Fibroblast of villous mesenchyme (primary cell): Measurements from ENCODE around the gene MTA3. TPM values are rescaled to one million over a fixed set of nuclear protein-coding genes. Genes with fewer than 3 reads are reported as not detected.

Experiments
- DNase-seq: peaks from one replicate; pipeline ENCODE4 v3.0.0-alpha.2; 2010; ENCODE audit warnings: low read depth
- H3K4me3 ChIP-seq: 2 replicates; pipeline ENCODE4 v1.5.1; 2011; ENCODE audit warnings: low read depth, mild to moderate bottlenecking, low read length
- CTCF ChIP-seq: IDR thresholded peaks from 2 replicates; pipeline ENCODE4 v1.5.1; 2012; ENCODE audit warnings: low read depth, mild to moderate bottlenecking, low read length; ENCODE audit not compliant: insufficient read depth
- total RNA-seq: library from RNA; depleted of rRNA; stranded (reverse); fragments of >200 nt; gene quantifications from 2 replicates; pipeline ENCODE4 v1.2.3, GENCODE V29; 2012

Gene MTA3
- 25.8 and 32.0 TPM in 2 replicates for total RNA-seq

DNA sequence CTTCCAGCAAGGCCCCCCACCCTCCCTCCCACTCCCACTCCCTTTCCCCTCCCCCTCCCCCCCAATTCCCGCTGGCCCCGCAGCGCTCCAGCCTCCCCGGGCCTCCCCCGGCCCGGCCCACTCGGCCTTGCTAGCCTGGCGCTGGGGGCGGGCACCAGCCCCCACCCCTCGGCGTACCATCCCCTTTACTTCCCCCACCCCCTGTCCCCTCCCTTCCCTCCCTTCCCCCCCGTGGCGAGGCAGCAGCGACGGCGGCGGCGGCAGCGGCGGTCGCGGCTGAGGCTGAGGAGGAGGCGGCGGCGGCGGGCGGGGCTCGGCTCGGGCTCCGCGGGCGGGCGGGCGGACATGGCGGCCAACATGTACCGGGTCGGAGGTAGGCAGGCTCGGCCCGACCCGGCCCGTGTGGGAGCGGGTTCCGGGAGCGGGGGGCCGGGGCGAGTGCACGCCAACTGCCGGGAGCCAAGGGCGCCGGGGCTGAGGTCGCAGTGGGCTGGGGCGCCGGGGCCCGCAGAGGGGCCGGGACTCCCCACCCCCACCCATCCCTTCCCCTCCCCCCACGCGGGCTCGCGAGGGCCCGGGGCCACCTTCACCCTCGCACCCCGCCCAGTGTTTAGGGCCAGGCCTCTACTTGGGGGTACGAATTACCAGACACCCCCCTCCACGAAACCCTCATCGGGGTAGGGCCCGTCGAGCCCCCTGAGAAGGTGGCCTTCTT lies at the start of gene MTA3:
TSS of gene MTA3 (plus strand) at position 232 of the 715 bp plus-strand sequence. CDS start at position 346, 114 bp downstream.
- peak; percentile 20 for DNase-seq

GRCh38 chr2:42519624-42520023 lies 48.8 kb upstream of the MTA3 start:
- TF ChIP-seq CTCF = no peak
- no peak for DNase-seq
- H3K4me3 ChIP-seq = no peak overlapping the region

More for the DNA sequence above, at the start of gene MTA3:
- peak within 1 kb of the TSS; percentile 78 for H3K4me3 ChIP-seq
- no peak for TF ChIP-seq CTCF

DNA sequence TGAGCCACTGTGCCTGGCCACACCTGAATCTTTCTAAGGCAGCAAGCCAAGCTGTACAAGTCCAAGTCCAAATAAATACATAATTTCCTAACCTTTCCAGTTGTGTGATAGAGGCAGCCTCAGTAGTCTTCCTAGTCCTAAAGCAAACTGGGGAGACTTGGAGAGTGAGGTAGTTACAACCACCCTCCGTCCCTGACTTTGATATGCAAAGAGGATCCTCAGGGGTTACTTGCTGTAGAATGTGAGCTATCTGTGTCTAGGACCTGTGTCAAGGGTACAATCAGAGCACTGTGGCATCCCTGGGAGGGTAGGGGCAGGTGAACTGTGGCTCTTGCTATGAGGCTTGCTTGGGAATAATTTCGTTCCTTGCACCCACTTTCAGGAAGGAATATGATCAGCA lies 46.4 kb upstream of the MTA3 start:
- DNase-seq = no peak
- TF ChIP-seq CTCF = no peak

DNA sequence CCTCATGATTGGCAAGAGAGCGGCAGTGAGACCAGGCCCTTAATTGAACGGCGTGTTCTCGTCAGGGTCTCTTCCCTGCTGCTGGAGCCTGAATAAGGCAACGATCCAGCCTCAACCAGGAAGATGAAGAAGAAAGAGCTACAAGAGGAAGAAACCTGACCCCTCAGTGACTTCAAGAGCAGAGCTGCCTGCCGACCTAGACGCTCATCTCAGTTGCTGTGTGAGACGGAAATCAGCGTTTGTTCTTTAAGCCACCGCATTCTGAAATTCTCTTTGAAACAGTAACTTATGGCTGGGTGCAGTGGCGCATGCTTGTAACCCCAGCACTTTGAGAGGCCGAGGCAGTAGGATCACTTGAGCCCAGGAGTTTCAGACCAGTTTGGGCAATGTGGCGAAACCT lies 45.1 kb upstream of the MTA3 start:
- H3K4me3 ChIP-seq = no peak overlapping the region
- no peak for DNase-seq
- no peak for TF ChIP-seq CTCF

More for the DNA sequence above, 46.4 kb upstream of the MTA3 start:
- no peak overlapping the region for H3K4me3 ChIP-seq

- no peak overlapping the region for H3K4me3 ChIP-seq
- no peak for TF ChIP-seq CTCF
- DNase-seq = no peak
Observed at GRCh38 chr2:42532397-42532796, 36.0 kb upstream of the MTA3 start.

GRCh38 chr2:42537493-42537892 lies 30.9 kb upstream of the MTA3 start:
- TF ChIP-seq CTCF = no peak
- DNase-seq = no peak
- no peak overlapping the region for H3K4me3 ChIP-seq

- no peak overlapping the region for H3K4me3 ChIP-seq
- DNase-seq = no peak
- no peak for TF ChIP-seq CTCF
Observed at GRCh38 chr2:42542871-42543270, 25.6 kb upstream of the MTA3 start.
